GM23338 (cell line): Measurements from ENCODE around the gene RIPPLY2. TPM values are rescaled to one million over a fixed set of nuclear protein-coding genes. Genes with fewer than 3 reads are reported as not detected.

Experiments used
- ATAC-seq: fragments of 200-7000 bp; cut with Tn5 transposase; 3 replicates; pipeline ENCODE4 v1.9.1; 2020
- DNase-seq: peaks from one replicate; pipeline ENCODE4 v3.0.0-alpha.2; 2015; ENCODE audit warnings: low spot score
- H2AFZ ChIP-seq: fragments of 200-600 bp; sonication (generic); 2 replicates; pipeline ENCODE4 v1.8.0; 2016; ENCODE audit warnings: antibody characterized with exemption, mild to moderate bottlenecking, moderate library complexity
- H3F3A ChIP-seq: fragments of 200-600 bp; sonication (generic); replicated peaks from 2 replicates; pipeline ENCODE4 v1.8.0; 2017; ENCODE audit warnings: antibody characterized with exemption, mixed run types, low read depth
- H3K27ac ChIP-seq: fragments of 200-600 bp; sonication (generic); 2 replicates; pipeline ENCODE4 v1.6.1; 2016; ENCODE audit warnings: low read depth
- H3K27me3 ChIP-seq: fragments of 200-600 bp; sonication (generic); 2 replicates; pipeline ENCODE4 v1.8.0; 2016; ENCODE audit warnings: mild to moderate bottlenecking, mixed run types, moderate library complexity; ENCODE audit not compliant: insufficient read depth
- H3K36me3 ChIP-seq: fragments of 200-600 bp; sonication (generic); 2 replicates; pipeline ENCODE4 v1.8.0; 2016; ENCODE audit warnings: mild to moderate bottlenecking; ENCODE audit not compliant: insufficient read depth
- H3K4me1 ChIP-seq: fragments of 200-600 bp; sonication (generic); 2 replicates; pipeline ENCODE4 v1.8.0; 2016; ENCODE audit warnings: mild to moderate bottlenecking, moderate library complexity; ENCODE audit not compliant: insufficient read depth
- H3K4me2 ChIP-seq: fragments of 200-600 bp; sonication (generic); 2 replicates; pipeline ENCODE4 v1.7.1; 2017; ENCODE audit warnings: mixed run types
- H3K4me3 ChIP-seq: fragments of 200-600 bp; sonication (generic); 2 replicates; pipeline ENCODE4 v1.6.1; 2016; ENCODE audit warnings: mixed run types
- H3K79me2 ChIP-seq: fragments of 200-600 bp; sonication (generic); replicated peaks from 2 replicates; pipeline ENCODE4 v1.8.0; 2017; ENCODE audit warnings: mild to moderate bottlenecking; ENCODE audit not compliant: insufficient read depth
- H3K9me2 ChIP-seq: fragments of 200-600 bp; sonication (generic); 2 replicates; pipeline ENCODE4 v1.8.0; 2017; ENCODE audit not compliant: insufficient read depth
- H4K20me1 ChIP-seq: fragments of 200-600 bp; sonication (generic); replicated peaks from 2 replicates; pipeline ENCODE4 v1.8.0; 2017; ENCODE audit warnings: mild to moderate bottlenecking; ENCODE audit not compliant: insufficient read depth
- H3K27ac Mint-ChIP-seq: 2 replicates; pipeline ENCODE4 v1.8.0; 2020; ENCODE audit warnings: inconsistent platforms, mild to moderate bottlenecking, moderate library complexity, mixed read lengths
- H3K27me3 Mint-ChIP-seq: 3 replicates; pipeline ENCODE4 v1.8.0; 2022; ENCODE audit warnings: low read depth, mild to moderate bottlenecking, moderate library complexity, mixed read lengths, inconsistent platforms; ENCODE audit not compliant: insufficient read depth, poor library complexity
- H3K36me3 Mint-ChIP-seq: 3 replicates; pipeline ENCODE4 v1.8.0; 2021; ENCODE audit warnings: low read depth, mild to moderate bottlenecking, inconsistent platforms, moderate library complexity, mixed read lengths
- H3K4me1 Mint-ChIP-seq: 3 replicates; pipeline ENCODE4 v1.8.0; 2020; ENCODE audit warnings: mild to moderate bottlenecking, inconsistent platforms, mixed read lengths
- H3K4me3 Mint-ChIP-seq: 3 replicates; pipeline ENCODE4 v1.8.0; 2021; ENCODE audit warnings: moderate library complexity, mild to moderate bottlenecking, inconsistent platforms, mixed read lengths
- H3K9me3 Mint-ChIP-seq: 3 replicates; pipeline ENCODE4 v1.8.0; 2020; ENCODE audit warnings: moderate library complexity, mild to moderate bottlenecking, inconsistent platforms, mixed read lengths
- CREB1 ChIP-seq: fragments of 250-450 bp; sonication (Bioruptor Pico); IDR thresholded peaks from 2 replicates; pipeline ENCODE4 v1.5.0; 2020; ENCODE audit warnings: low read depth, mild to moderate bottlenecking, moderate library complexity
- EZH2 ChIP-seq: fragments of 200-600 bp; sonication (generic); IDR thresholded peaks from one replicate; pipeline ENCODE4 v1.8.0; 2017; ENCODE audit warnings: antibody characterized with exemption, mild to moderate bottlenecking, low read depth; ENCODE audit not compliant: unreplicated experiment
- EZH2phosphoT487 ChIP-seq: fragments of 200-600 bp; sonication (generic); IDR thresholded peaks from one replicate; pipeline ENCODE4 v1.8.1; 2018; ENCODE audit warnings: antibody characterized with exemption; ENCODE audit not compliant: unreplicated experiment
- JUNB ChIP-seq: IDR thresholded peaks from one replicate; pipeline ENCODE4 v1.6.1; 2016; ENCODE audit warnings: antibody characterized with exemption; ENCODE audit not compliant: unreplicated experiment
- NANOG ChIP-seq: IDR thresholded peaks from 2 replicates; pipeline ENCODE4 v1.6.1; 2016; ENCODE audit warnings: antibody characterized with exemption, borderline replicate concordance
- POLR2AphosphoS5 ChIP-seq: IDR thresholded peaks from 2 replicates; pipeline ENCODE4 v1.6.1; 2016; ENCODE audit warnings: antibody characterized with exemption, low read depth
- STAT1 ChIP-seq: IDR thresholded peaks from one replicate; pipeline ENCODE4 v1.6.1; 2016; ENCODE audit warnings: antibody characterized with exemption; ENCODE audit not compliant: unreplicated experiment
- ZNF114 ChIP-seq: fragments of 250-450 bp; sonication (Bioruptor Pico); IDR thresholded peaks from 2 replicates; pipeline ENCODE4 v1.5.0; 2020; ENCODE audit warnings: mild to moderate bottlenecking, moderate library complexity
- ZNF331 ChIP-seq: fragments of 250-450 bp; sonication (Bioruptor Pico); IDR thresholded peaks from 2 replicates; pipeline ENCODE4 v1.5.0; 2020; ENCODE audit warnings: low read depth, mild to moderate bottlenecking, moderate library complexity
- polyA plus RNA-seq: library from polyadenylated mRNA; unstranded; fragments of >200 nt; fragmentation: Nextera tagmentation; extraction: Ambion mirVana; gene quantifications from 2 replicates; pipeline ENCODE4 v1.2.1, GENCODE V29; 2016
- total RNA-seq: library from RNA; depleted of rRNA; stranded (reverse); fragments of >200 nt; shearing (Covaris generic); gene quantifications from 2 replicates; pipeline ENCODE4 v1.2.3, GENCODE V29; 2014
- TF ChIP-seq, protein P1 (sequence below): fragments of 250-450 bp; sonication (Bioruptor Pico); IDR thresholded peaks from 2 replicates; pipeline ENCODE4 v1.5.0; 2020; ENCODE audit warnings: mild to moderate bottlenecking, moderate library complexity
- TF ChIP-seq, protein P2 (sequence below): IDR thresholded peaks from 2 replicates; pipeline ENCODE4 v1.6.1; 2016; ENCODE audit warnings: antibody characterized with exemption
- TF ChIP-seq, protein P3 (sequence below), 2 experiments: fragments of 200-600 bp in 1 of 2; sonication (generic) in 1 of 2; conservative IDR thresholded peaks; 2 replicates each; pipeline versions ENCODE4 v1.5.1 to v1.6.1; 2016 to 2017; ENCODE audit warnings: antibody characterized with exemption in 2 of 2, low read depth in 2 of 2, mild to moderate bottlenecking in 2 of 2, moderate library complexity in 1 of 2
- TF ChIP-seq, protein P4 (sequence below): IDR thresholded peaks from one replicate; pipeline ENCODE4 v1.6.1; 2018; ENCODE audit warnings: antibody characterized with exemption; ENCODE audit not compliant: unreplicated experiment

Gene RIPPLY2
- total and polyA plus RNA-seq, 2 experiments from 2014 or later = 3.4 to 4.0 TPM

DNA sequence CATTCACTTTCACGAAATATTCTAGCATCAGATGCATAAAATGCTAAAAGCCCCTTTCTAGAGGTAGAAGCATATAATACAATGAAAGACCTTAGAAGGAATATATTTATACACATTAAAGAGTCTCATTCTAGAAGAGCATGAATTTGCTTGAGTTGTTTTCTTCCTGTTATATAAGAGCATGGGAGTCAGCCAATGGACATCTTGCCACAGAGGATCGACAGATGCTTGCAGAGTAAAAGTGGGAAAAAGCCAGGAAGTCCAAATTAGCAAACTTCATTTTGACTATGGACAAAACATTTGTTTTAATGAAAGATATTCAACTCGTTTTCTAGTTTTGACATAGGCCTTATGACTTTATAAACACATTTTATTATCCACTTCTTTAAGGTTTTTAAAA, 44.2 kb upstream of the RIPPLY2 start:
- Histone ChIP-seq H3K4me2 (no peak overlapping the region), H4K20me1 (no peaks in the 10 kb centered on the region)

More for the DNA sequence above, 44.2 kb upstream of the RIPPLY2 start:
- Histone ChIP-seq H3K27me3 (no peaks in the 10 kb centered on the region), H3F3A (no peaks in the 10 kb centered on the region), H3K36me3 (no peaks in the 10 kb centered on the region), H3K9me2 (no peaks in the 10 kb centered on the region; the same call in 1 of the 2 replicates), H3K27ac (no peak overlapping the region), H2AFZ (no peak overlapping the region), H3K79me2 (no peaks in the 10 kb centered on the region), H3K4me1 (no peaks in the 10 kb centered on the region), H3K4me3 (no peak overlapping the region)
- ATAC-seq (no peak), DNase-seq (no peak)
- H3K27ac Mint-ChIP-seq = no peak overlapping the region
- H3K27me3 Mint-ChIP-seq = no peaks in the 10 kb centered on the region
- TF ChIP-seq ZNF114 (no peak), STAT1 (no peak), ZNF331 (CRISPR knock-in tag) (no peak), EZH2 (no peak), CREB1 (CRISPR knock-in tag) (no peak), POLR2AphosphoS5 (no peak), NANOG (no peak), EZH2phosphoT487 (no peak), JUNB (no peak)
- TF ChIP-seq, protein P1, sequence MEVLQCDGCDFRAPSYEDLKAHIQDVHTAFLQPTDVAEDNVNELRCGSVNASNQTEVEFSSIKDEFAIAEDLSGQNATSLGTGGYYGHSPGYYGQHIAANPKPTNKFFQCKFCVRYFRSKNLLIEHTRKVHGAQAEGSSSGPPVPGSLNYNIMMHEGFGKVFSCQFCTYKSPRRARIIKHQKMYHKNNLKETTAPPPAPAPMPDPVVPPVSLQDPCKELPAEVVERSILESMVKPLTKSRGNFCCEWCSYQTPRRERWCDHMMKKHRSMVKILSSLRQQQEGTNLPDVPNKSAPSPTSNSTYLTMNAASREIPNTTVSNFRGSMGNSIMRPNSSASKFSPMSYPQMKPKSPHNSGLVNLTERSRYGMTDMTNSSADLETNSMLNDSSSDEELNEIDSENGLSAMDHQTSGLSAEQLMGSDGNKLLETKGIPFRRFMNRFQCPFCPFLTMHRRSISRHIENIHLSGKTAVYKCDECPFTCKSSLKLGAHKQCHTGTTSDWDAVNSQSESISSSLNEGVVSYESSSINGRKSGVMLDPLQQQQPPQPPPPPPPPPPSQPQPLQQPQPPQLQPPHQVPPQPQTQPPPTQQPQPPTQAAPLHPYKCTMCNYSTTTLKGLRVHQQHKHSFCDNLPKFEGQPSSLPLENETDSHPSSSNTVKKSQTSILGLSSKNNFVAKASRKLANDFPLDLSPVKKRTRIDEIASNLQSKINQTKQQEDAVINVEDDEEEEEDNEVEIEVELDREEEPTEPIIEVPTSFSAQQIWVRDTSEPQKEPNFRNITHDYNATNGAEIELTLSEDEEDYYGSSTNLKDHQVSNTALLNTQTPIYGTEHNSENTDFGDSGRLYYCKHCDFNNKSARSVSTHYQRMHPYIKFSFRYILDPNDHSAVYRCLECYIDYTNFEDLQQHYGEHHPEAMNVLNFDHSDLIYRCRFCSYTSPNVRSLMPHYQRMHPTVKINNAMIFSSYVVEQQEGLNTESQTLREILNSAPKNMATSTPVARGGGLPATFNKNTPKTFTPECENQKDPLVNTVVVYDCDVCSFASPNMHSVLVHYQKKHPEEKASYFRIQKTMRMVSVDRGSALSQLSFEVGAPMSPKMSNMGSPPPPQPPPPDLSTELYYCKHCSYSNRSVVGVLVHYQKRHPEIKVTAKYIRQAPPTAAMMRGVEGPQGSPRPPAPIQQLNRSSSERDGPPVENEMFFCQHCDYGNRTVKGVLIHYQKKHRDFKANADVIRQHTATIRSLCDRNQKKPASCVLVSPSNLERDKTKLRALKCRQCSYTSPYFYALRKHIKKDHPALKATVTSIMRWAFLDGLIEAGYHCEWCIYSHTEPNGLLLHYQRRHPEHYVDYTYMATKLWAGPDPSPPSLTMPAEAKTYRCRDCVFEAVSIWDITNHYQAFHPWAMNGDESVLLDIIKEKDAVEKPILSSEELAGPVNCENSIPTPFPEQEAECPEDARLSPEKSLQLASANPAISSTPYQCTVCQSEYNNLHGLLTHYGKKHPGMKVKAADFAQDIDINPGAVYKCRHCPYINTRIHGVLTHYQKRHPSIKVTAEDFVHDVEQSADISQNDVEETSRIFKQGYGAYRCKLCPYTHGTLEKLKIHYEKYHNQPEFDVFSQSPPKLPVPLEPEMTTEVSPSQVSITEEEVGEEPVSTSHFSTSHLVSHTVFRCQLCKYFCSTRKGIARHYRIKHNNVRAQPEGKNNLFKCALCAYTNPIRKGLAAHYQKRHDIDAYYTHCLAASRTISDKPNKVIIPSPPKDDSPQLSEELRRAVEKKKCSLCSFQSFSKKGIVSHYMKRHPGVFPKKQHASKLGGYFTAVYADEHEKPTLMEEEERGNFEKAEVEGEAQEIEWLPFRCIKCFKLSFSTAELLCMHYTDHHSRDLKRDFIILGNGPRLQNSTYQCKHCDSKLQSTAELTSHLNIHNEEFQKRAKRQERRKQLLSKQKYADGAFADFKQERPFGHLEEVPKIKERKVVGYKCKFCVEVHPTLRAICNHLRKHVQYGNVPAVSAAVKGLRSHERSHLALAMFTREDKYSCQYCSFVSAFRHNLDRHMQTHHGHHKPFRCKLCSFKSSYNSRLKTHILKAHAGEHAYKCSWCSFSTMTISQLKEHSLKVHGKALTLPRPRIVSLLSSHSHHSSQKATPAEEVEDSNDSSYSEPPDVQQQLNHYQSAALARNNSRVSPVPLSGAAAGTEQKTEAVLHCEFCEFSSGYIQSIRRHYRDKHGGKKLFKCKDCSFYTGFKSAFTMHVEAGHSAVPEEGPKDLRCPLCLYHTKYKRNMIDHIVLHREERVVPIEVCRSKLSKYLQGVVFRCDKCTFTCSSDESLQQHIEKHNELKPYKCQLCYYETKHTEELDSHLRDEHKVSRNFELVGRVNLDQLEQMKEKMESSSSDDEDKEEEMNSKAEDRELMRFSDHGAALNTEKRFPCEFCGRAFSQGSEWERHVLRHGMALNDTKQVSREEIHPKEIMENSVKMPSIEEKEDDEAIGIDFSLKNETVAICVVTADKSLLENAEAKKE (CRISPR knock-in tag) = no peak
- TF ChIP-seq, protein P2, sequence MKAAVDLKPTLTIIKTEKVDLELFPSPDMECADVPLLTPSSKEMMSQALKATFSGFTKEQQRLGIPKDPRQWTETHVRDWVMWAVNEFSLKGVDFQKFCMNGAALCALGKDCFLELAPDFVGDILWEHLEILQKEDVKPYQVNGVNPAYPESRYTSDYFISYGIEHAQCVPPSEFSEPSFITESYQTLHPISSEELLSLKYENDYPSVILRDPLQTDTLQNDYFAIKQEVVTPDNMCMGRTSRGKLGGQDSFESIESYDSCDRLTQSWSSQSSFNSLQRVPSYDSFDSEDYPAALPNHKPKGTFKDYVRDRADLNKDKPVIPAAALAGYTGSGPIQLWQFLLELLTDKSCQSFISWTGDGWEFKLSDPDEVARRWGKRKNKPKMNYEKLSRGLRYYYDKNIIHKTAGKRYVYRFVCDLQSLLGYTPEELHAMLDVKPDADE = no peak
- TF ChIP-seq, protein P3, sequence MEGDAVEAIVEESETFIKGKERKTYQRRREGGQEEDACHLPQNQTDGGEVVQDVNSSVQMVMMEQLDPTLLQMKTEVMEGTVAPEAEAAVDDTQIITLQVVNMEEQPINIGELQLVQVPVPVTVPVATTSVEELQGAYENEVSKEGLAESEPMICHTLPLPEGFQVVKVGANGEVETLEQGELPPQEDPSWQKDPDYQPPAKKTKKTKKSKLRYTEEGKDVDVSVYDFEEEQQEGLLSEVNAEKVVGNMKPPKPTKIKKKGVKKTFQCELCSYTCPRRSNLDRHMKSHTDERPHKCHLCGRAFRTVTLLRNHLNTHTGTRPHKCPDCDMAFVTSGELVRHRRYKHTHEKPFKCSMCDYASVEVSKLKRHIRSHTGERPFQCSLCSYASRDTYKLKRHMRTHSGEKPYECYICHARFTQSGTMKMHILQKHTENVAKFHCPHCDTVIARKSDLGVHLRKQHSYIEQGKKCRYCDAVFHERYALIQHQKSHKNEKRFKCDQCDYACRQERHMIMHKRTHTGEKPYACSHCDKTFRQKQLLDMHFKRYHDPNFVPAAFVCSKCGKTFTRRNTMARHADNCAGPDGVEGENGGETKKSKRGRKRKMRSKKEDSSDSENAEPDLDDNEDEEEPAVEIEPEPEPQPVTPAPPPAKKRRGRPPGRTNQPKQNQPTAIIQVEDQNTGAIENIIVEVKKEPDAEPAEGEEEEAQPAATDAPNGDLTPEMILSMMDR (conservative IDR thresholded peaks at IDR 0.05; ENCODE audit: low read depth in 2 of 2) = no peak
- TF ChIP-seq, protein P4, sequence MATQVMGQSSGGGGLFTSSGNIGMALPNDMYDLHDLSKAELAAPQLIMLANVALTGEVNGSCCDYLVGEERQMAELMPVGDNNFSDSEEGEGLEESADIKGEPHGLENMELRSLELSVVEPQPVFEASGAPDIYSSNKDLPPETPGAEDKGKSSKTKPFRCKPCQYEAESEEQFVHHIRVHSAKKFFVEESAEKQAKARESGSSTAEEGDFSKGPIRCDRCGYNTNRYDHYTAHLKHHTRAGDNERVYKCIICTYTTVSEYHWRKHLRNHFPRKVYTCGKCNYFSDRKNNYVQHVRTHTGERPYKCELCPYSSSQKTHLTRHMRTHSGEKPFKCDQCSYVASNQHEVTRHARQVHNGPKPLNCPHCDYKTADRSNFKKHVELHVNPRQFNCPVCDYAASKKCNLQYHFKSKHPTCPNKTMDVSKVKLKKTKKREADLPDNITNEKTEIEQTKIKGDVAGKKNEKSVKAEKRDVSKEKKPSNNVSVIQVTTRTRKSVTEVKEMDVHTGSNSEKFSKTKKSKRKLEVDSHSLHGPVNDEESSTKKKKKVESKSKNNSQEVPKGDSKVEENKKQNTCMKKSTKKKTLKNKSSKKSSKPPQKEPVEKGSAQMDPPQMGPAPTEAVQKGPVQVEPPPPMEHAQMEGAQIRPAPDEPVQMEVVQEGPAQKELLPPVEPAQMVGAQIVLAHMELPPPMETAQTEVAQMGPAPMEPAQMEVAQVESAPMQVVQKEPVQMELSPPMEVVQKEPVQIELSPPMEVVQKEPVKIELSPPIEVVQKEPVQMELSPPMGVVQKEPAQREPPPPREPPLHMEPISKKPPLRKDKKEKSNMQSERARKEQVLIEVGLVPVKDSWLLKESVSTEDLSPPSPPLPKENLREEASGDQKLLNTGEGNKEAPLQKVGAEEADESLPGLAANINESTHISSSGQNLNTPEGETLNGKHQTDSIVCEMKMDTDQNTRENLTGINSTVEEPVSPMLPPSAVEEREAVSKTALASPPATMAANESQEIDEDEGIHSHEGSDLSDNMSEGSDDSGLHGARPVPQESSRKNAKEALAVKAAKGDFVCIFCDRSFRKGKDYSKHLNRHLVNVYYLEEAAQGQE = no peak
- peaks cover 1% of the 10 kb centered on the region for H3K9me3 Mint-ChIP-seq
- H3K36me3 Mint-ChIP-seq = peaks cover under 1% of the 10 kb centered on the region; the same call in 2 of the 3 replicates
- no peak overlapping the region for H3K4me3 Mint-ChIP-seq
- H3K4me1 Mint-ChIP-seq = peaks cover under 1% of the 10 kb centered on the region
